SIG-M5 treated with dmso at 0.1 percent for 504 hours (cell line): Measurements from ENCODE around the gene CDH22.

Experiments
- DNase-seq: peaks from one replicate; lab custom pipeline; 2025; ENCODE audit not compliant: unreplicated experiment; lab: John Stamatoyannopoulos, UW

The CDH22 gene

GRCh38 chr20:46173652-46174468, 134.4 kb downstream of the CDH22 start:
- DNase-seq: no peak

- no peak for DNase-seq
These were observed 135.2 kb downstream of the CDH22 start for GRCh38 chr20:46172961-46173536.

DNA sequence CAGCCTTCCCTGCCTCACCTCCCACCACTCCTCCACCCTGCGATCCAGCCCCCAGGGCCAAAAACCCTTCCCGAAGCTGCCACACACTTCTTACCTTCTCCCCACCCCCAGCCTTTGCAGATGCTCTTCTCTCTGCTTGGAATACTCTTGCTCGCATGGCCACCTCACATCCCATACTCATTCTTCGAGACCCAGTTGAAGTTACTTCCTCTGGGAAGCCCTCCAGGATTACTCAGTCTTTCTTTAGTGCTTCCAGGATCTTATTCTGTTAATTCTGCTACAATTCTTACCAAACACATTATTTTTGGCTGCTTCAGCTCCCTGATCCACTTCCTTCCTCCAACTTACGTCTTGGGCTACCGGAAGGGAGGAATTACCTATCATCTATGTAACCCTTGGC, 135.8 kb downstream of the CDH22 start:
- no peak for DNase-seq

GRCh38 chr20:46171909-46172308, 136.4 kb downstream of the CDH22 start:
- no peak for DNase-seq

- DNase-seq: no peak
These were observed 136.8 kb downstream of the CDH22 start for GRCh38 chr20:46171476-46171875.

DNA sequence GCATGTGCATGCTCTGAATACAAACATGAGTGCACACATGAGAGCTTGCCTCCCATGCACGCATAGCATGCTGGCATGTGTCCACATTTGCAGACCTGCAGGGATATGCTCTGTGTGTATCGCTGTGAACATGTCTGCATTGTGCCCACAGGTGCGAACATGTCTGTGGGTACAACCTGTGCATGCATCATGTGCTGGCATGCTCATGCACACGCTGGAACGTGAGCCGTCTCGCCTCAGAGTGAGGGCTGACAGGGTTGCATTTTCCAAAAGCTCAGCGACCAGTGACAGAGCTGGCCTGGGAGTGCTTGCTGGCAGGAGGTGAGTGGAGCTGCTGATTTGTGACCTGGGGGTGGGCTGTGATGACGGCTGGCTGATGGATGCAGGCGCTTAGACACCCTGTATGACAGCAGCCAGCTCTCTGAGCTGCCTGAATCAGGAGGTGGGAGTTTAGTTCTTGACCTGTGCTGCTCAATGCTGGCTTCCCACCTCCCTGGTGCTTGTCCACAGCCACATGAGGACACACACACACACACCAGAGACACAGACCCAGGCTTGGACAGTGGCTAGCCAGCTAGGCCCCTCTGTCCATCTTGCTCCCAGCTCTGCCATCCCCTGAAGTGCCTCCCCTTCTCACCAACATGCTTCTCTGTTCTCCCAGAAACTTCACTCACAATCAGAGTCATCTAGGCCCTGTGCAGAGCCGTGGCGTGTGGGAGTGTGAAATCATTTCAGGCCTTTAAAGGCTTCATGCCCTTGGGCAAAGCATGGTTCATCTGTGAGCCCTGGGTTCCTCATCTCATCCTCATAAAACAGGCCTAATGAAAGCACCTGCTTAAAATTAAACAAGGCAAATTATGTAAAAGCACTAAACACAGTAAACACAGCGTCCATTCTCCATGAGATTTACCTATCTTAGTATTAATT, 138.8 kb downstream of the CDH22 start:
- no peak for DNase-seq

- no peak for DNase-seq
These were observed 139.9 kb downstream of the CDH22 start for GRCh38 chr20:46168438-46168837.

- no peak for DNase-seq
These were observed 141.2 kb downstream of the CDH22 start for GRCh38 chr20:46167080-46167479.

GRCh38 chr20:46164254-46164653, 144.0 kb downstream of the CDH22 start:
- no peak for DNase-seq

DNA sequence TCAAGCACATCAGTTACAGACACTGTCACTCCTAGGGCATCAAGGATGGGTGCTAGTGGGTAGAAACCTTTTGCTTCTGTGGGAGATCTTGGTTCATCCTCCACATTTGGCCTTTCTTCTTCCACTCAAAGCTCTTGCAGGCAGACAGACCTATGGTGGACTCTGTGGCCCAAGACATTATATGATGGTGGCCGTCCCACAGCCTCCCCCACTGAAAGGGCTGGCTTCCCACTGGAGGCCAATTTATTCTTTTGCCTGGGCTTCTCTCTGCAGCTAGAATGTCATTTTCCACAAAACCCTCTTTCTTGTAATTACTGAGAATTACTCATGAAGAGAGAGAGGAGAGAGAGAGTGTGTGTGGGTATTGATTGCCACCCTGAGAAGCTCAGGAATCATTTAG, 146.4 kb downstream of the CDH22 start:
- no peak for DNase-seq

GRCh38 chr20:46160661-46161060, 147.6 kb downstream of the CDH22 start:
- no peak for DNase-seq

- DNase-seq: no peak
These were observed 149.0 kb downstream of the CDH22 start for GRCh38 chr20:46159101-46159897.

DNA sequence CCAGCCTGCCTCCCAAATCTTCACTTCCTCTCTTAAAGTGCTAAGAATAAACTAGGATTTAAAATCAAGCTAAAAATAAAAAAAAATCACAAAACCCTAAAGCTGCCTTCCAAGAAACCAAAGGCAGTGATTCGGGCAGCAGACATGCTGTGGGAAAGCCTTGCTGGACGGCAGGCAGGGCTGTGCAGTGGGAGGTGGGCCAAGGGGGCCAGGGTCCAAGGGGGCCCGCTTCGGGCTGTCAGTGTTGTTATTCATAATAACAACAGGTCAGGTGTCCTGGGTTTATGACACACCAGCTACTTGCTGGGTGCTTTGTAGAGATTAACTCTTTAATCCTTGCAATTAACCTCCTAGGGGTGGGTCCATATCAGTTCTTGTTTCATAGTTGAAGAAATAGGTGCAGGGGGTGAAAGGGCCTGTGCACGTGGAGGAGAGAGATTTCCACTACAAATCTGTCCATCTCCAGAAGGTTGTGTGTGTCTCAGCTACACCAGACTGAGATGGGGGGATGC, 149.8 kb downstream of the CDH22 start:
- DNase-seq: no peak

DNA sequence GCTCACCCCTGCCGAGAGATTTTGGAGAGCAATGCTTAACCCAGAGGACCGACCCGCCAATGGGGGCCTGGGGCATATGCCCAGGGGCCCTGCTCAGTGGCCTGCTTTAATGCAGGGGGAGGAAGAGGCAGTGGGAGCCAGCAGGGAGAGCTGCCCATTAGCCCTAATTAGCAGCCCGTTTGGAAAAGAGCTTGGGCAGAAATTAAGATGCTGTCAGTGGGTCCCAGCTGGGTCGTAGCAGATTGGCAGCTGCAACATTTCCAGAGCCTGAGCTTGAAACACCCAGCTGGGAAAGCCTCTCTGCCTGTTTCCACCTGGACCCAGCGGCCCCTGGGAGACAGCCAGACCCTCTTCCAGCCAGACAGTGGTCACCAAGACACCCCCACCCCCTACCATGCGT, 150.7 kb downstream of the CDH22 start:
- no peak for DNase-seq

- DNase-seq: no peak
These were observed 151.2 kb downstream of the CDH22 start for GRCh38 chr20:46157076-46157592.

- DNase-seq: no peak
These were observed 152.2 kb downstream of the CDH22 start for GRCh38 chr20:46156065-46156464.

DNA sequence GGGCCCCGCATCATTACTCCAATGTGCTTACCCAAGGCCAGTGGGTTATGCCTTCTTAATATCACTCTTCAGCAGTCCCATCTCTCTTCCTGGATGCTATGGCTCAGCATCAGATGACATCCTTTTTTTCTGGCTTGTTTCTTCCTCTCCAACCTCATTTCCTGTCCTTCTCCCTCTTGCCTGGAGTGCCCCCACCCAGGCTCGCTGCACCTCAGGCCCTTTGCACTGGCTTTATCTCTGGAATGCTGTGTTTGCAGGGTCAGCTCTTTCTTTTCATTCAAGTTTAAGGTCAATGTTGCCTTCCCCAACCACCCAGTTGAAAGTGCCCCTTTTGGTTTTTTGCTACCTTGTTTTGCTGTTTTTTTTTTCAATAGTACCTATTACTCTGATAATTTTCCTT, 153.5 kb downstream of the CDH22 start:
- DNase-seq: no peak

- no peak for DNase-seq
These were observed 154.0 kb downstream of the CDH22 start for GRCh38 chr20:46154305-46154704.

- DNase-seq: no peak
These were observed 155.3 kb downstream of the CDH22 start for GRCh38 chr20:46152824-46153586.

GRCh38 chr20:46151936-46152335, 156.4 kb downstream of the CDH22 start:
- DNase-seq: no peak
